H9 (cell line): ENCODE data around the gene PREX1. TPM values are rescaled to one million over a fixed set of nuclear protein-coding genes. Genes with fewer than 3 reads are reported as not detected.

Source experiments
- DNase-seq: peaks from one replicate; pipeline ENCODE4 v3.0.0-alpha.2; 2017
- H2AFZ ChIP-seq: one replicate; pipeline ENCODE4 v1.6.1; 2013; ENCODE audit warnings: mild to moderate bottlenecking, low read length, control low read depth, moderate library complexity
- H2AK5ac ChIP-seq: 2 replicates; pipeline ENCODE4 v1.6.1; 2013; ENCODE audit warnings: low read length, control low read depth, mixed read lengths; ENCODE audit not compliant: insufficient read length
- H2BK120ac ChIP-seq: one replicate; pipeline ENCODE4 v1.6.1; 2013; ENCODE audit warnings: low read depth, mild to moderate bottlenecking, low read length, control low read depth, inconsistent platforms; ENCODE audit not compliant: poor library complexity, severe bottlenecking
- H2BK12ac ChIP-seq: 2 replicates; pipeline ENCODE4 v1.6.1; 2013; ENCODE audit warnings: low read length, control low read depth, mixed read lengths, low read depth; ENCODE audit not compliant: insufficient read length
- H2BK15ac ChIP-seq: 2 replicates; pipeline ENCODE4 v1.6.1; 2013; ENCODE audit warnings: low read depth, low read length, control low read depth
- H2BK20ac ChIP-seq: one replicate; pipeline ENCODE4 v1.6.1; 2013; ENCODE audit warnings: low read depth, mild to moderate bottlenecking, low read length, control low read depth, inconsistent platforms; ENCODE audit not compliant: poor library complexity, severe bottlenecking
- H2BK5ac ChIP-seq: 2 replicates; pipeline ENCODE4 v1.6.1; 2013; ENCODE audit warnings: low read length, control low read depth, mixed read lengths; ENCODE audit not compliant: insufficient read length
- H3K14ac ChIP-seq: 2 replicates; pipeline ENCODE4 v1.6.1; 2013; ENCODE audit warnings: low read length, control low read depth; ENCODE audit not compliant: insufficient read depth
- H3K18ac ChIP-seq: 2 replicates; pipeline ENCODE4 v1.6.1; 2013; ENCODE audit warnings: low read depth, mild to moderate bottlenecking, mixed read lengths, low read length, control low read depth; ENCODE audit not compliant: insufficient read length
- H3K23ac ChIP-seq: 2 replicates; pipeline ENCODE4 v1.6.1; 2013; ENCODE audit warnings: low read length, control low read depth, mixed read lengths, low read depth; ENCODE audit not compliant: insufficient read length
- H3K23me2 ChIP-seq: 2 replicates; pipeline ENCODE4 v1.6.1; 2013; ENCODE audit warnings: low read depth, mild to moderate bottlenecking, mixed read lengths, low read length, control low read depth; ENCODE audit not compliant: insufficient read length, poor library complexity, severe bottlenecking
- H3K27ac ChIP-seq: 2 replicates; pipeline ENCODE4 v1.5.1; 2013; ENCODE audit warnings: low read length, control low read depth, mixed read lengths, low read depth; ENCODE audit not compliant: insufficient read length
- H3K27me3 ChIP-seq: 2 replicates; pipeline ENCODE4 v1.6.1; 2013; ENCODE audit warnings: low read length, control low read depth, inconsistent platforms; ENCODE audit not compliant: insufficient read depth
- H3K4ac ChIP-seq: 2 replicates; pipeline ENCODE4 v1.6.1; 2013; ENCODE audit warnings: low read depth, mild to moderate bottlenecking, control low read depth, inconsistent platforms, low read length, moderate library complexity
- H3K4me1 ChIP-seq: 2 replicates; pipeline ENCODE4 v1.6.1; 2013; ENCODE audit warnings: low read length, control low read depth, inconsistent platforms; ENCODE audit not compliant: insufficient read depth
- H3K4me2 ChIP-seq: 2 replicates; pipeline ENCODE4 v1.6.1; 2013; ENCODE audit warnings: low read length, control low read depth, mixed read lengths; ENCODE audit not compliant: insufficient read length, insufficient read depth
- H3K56ac ChIP-seq: 2 replicates; pipeline ENCODE4 v1.6.1; 2013; ENCODE audit warnings: low read depth, mild to moderate bottlenecking, mixed read lengths, low read length, control low read depth; ENCODE audit not compliant: insufficient read length
- H3K79me1 ChIP-seq: 2 replicates; pipeline ENCODE4 v1.6.1; 2013; ENCODE audit warnings: low read depth, mild to moderate bottlenecking, moderate library complexity, low read length, control low read depth, inconsistent platforms; ENCODE audit not compliant: insufficient read depth, poor library complexity, severe bottlenecking
- H3K79me2 ChIP-seq: 2 replicates; pipeline ENCODE4 v1.6.1; 2013; ENCODE audit warnings: low read length, control low read depth, inconsistent platforms; ENCODE audit not compliant: insufficient read depth
- H3K9ac ChIP-seq: 2 replicates; pipeline ENCODE4 v1.6.1; 2013; ENCODE audit warnings: low read length, control low read depth, mixed read lengths; ENCODE audit not compliant: insufficient read length; ENCODE audit errors: extremely low read depth
- H3K9me3 ChIP-seq: one replicate; pipeline ENCODE4 v1.6.1; 2013; ENCODE audit warnings: low read depth, low read length, inconsistent platforms; ENCODE audit not compliant: control insufficient read depth
- H3T11ph ChIP-seq: one replicate; pipeline ENCODE4 v1.6.1; 2013; ENCODE audit warnings: mild to moderate bottlenecking, low read length, control low read depth, inconsistent platforms
- H4K20me1 ChIP-seq: one replicate; pipeline ENCODE4 v1.6.1; 2013; ENCODE audit not compliant: control insufficient read depth, insufficient read length, insufficient read depth
- H4K5ac ChIP-seq: 2 replicates; pipeline ENCODE4 v1.6.1; 2013; ENCODE audit warnings: low read depth, mild to moderate bottlenecking, mixed read lengths, low read length, control low read depth; ENCODE audit not compliant: insufficient read length
- H4K8ac ChIP-seq: replicated peaks from 2 replicates; pipeline ENCODE4 v1.6.1; 2013; ENCODE audit warnings: low read length, control low read depth, mixed read lengths, low read depth; ENCODE audit not compliant: insufficient read length
- H4K91ac ChIP-seq: 2 replicates; pipeline ENCODE4 v1.6.1; 2013; ENCODE audit warnings: low read depth, mild to moderate bottlenecking, moderate library complexity, mixed read lengths, low read length, control low read depth; ENCODE audit not compliant: insufficient read length
- H3K27ac Mint-ChIP-seq, 3 experiments: 2 replicates in 2 of 3; 3 replicates in 1 of 3; pipeline ENCODE4 v1.8.0; 2020 to 2021; ENCODE audit warnings: mixed read lengths in 3 of 3, mild to moderate bottlenecking in 1 of 3, moderate library complexity in 1 of 3
- H3K27me3 Mint-ChIP-seq: 2 replicates; pipeline ENCODE4 v1.8.0; 2021; ENCODE audit warnings: low read depth, mild to moderate bottlenecking, moderate library complexity, mixed read lengths
- H3K36me3 Mint-ChIP-seq, 3 experiments: 2 replicates in 2 of 3; 3 replicates in 1 of 3; pipeline ENCODE4 v1.8.0; 2020 to 2021; ENCODE audit warnings: low read depth in 3 of 3, mixed read lengths in 3 of 3; ENCODE audit not compliant: insufficient read depth in 1 of 3
- H3K4me1 Mint-ChIP-seq, 2 experiments: 2 replicates each; pipeline ENCODE4 v1.8.0; 2020; ENCODE audit warnings: mixed read lengths in 2 of 2
- H3K4me3 Mint-ChIP-seq, 2 experiments: 2 replicates in 1 of 2; 3 replicates in 1 of 2; pipeline ENCODE4 v1.8.0; 2020 to 2021; ENCODE audit warnings: mild to moderate bottlenecking in 2 of 2, mixed read lengths in 2 of 2, moderate library complexity in 1 of 2
- H3K9me3 Mint-ChIP-seq, 2 experiments: 2 replicates in 1 of 2; 3 replicates in 1 of 2; pipeline ENCODE4 v1.8.0; 2020; ENCODE audit warnings: mild to moderate bottlenecking in 2 of 2, mixed read lengths in 2 of 2, moderate library complexity in 1 of 2
- WGBS: extraction: QIAGEN DNeasy Blood & Tissue Kit; methylation state at CpG from one replicate; pipeline ENCODE4 v1.1.7; 2013; ENCODE audit warnings: missing lambda C conversion rate, low lambda C conversion rate, mixed read lengths; ENCODE audit not compliant: insufficient read length; ENCODE audit errors: extremely low coverage; 5-methylcytosine and 5-hydroxymethylcytosine counted together
- total RNA-seq: library from RNA; stranded (reverse); gene quantifications from 2 replicates; pipeline ENCODE4 v1.2.1, GENCODE V29; 2021
- TF ChIP-seq, protein P1 (sequence below): fragments of 200-600 bp; sonication (generic); conservative IDR thresholded peaks from 3 replicates; pipeline ENCODE4 v1.8.0; 2021; ENCODE audit warnings: antibody characterized with exemption, mild to moderate bottlenecking

The PREX1 gene
- total RNA-seq, 1 experiment from 2014 or later, result 6.6 TPM

DNA sequence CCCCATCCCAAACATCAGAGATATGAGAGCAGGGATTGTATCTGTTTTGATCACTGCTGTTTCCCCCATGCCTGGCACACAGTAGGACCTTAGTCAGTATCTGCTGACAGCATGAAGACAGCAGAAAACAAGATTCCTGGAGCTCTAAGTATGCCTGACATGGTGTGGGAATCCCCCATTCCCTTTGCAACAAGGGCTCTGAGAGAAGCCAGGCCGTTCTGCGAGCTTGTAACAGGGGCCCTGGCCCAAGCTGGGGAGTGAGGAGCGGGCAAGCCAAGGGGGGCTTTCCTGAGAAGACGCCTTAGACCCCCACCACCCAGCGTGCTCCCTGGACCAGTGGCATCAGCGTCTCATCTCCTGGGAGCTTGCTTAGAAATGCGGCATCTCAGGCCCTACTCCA, 25.2 kb downstream of the PREX1 start:
- H3K14ac ChIP-seq, result no peak overlapping the region
- H3K27ac ChIP-seq, result no peak overlapping the region
- no peaks in the 10 kb centered on the region for H3K79me2 ChIP-seq
- peaks cover 12 to 17% of the 10 kb centered on the region in 2 experiments for H3K4me1 Mint-ChIP-seq
- H3K79me1 ChIP-seq, result no peaks in the 10 kb centered on the region
- no peak overlapping the region for H4K5ac ChIP-seq
- no peak overlapping the region for H3K56ac ChIP-seq
- H3K36me3 Mint-ChIP-seq, result peaks cover 0 to 18% (median 7%) of the 10 kb centered on the region in 3 experiments; a peak in 3 of 7 replicates
- H3K27ac Mint-ChIP-seq, result no peak overlapping the region
- H2BK120ac ChIP-seq, result no peak overlapping the region
- no peak overlapping the region for H3K18ac ChIP-seq
- TF ChIP-seq, protein P1, sequence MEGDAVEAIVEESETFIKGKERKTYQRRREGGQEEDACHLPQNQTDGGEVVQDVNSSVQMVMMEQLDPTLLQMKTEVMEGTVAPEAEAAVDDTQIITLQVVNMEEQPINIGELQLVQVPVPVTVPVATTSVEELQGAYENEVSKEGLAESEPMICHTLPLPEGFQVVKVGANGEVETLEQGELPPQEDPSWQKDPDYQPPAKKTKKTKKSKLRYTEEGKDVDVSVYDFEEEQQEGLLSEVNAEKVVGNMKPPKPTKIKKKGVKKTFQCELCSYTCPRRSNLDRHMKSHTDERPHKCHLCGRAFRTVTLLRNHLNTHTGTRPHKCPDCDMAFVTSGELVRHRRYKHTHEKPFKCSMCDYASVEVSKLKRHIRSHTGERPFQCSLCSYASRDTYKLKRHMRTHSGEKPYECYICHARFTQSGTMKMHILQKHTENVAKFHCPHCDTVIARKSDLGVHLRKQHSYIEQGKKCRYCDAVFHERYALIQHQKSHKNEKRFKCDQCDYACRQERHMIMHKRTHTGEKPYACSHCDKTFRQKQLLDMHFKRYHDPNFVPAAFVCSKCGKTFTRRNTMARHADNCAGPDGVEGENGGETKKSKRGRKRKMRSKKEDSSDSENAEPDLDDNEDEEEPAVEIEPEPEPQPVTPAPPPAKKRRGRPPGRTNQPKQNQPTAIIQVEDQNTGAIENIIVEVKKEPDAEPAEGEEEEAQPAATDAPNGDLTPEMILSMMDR, result no peak
- no peak overlapping the region for H3K9ac ChIP-seq
- no peak for DNase-seq
- no peak overlapping the region for H3T11ph ChIP-seq
- no peak overlapping the region for H2AK5ac ChIP-seq
- no peak overlapping the region for H3K4me3 Mint-ChIP-seq
- peaks cover 6 to 7% of the 10 kb centered on the region in 2 experiments; a peak in 4 of 5 replicates for H3K9me3 Mint-ChIP-seq
- no peak overlapping the region for H3K4me2 ChIP-seq
- H3K4me1 ChIP-seq, result no peaks in the 10 kb centered on the region
- H2BK12ac ChIP-seq, result no peak overlapping the region
- H2BK5ac ChIP-seq, result no peak overlapping the region
- H2BK20ac ChIP-seq, result no peak overlapping the region
- H4K20me1 ChIP-seq, result no peaks in the 10 kb centered on the region
- H2AFZ ChIP-seq, result no peak overlapping the region
- no peak overlapping the region for H4K91ac ChIP-seq
- peaks cover 6% of the 10 kb centered on the region for H3K27me3 Mint-ChIP-seq
- no peak overlapping the region for H3K23ac ChIP-seq
- H3K9me3 ChIP-seq, result no peaks in the 10 kb centered on the region
- H3K4ac ChIP-seq, result no peak overlapping the region
- no CpG with 5 or more reads among the region's 7 CpGs for WGBS
- no peak overlapping the region for H2BK15ac ChIP-seq
- no peaks in the 10 kb centered on the region for H3K23me2 ChIP-seq
- no peaks in the 10 kb centered on the region for H3K27me3 ChIP-seq
- no peak overlapping the region for H4K8ac ChIP-seq
